ENCODE measurements around the gene FAM76B.

GRCh38 chr11:95734009-95734572 lies 55.5 kb downstream of the FAM76B start:
- no peak for TF ChIP-seq GATA2 (IDR thresholded peaks at IDR 0.05; ENCODE audit: low read depth, low read length)
- no peak for TF ChIP-seq GATA3 (IDR thresholded peaks at IDR 0.05; ENCODE audit: low read depth, low read length)

Measured in SH-SY5Y (cell line).